ENCODE data around the gene TGFBR3. TPM values are rescaled to one million over a fixed set of nuclear protein-coding genes. Genes with fewer than 3 reads are reported as not detected.
A peak's percentile ranks its signal among the peaks of the same experiment; 100 is the strongest.

Gene TGFBR3
- total RNA-seq, 1 experiment from 2014 or later: 14.5 TPM

- H3K27ac ChIP-seq (ENCODE audit: low read length): no peak overlapping the region
- POLR2A ChIA-PET: interaction anchor here (0.6 kb wide), 1 partner anchor 35 kb away, joined by 3 read pairs; no protein-coding TSS in a partner anchor
- H3K9me3 ChIP-seq (ENCODE audit: control insufficient read depth, insufficient read depth, low read depth, low read length): no peaks in the 10 kb centered on the region
- no peak overlapping the region for H3K4me3 ChIP-seq (ENCODE audit: low read depth in 2 of 2, low read length in 2 of 2)
- no TSS peak for BruUV-seq (replicated peaks)
- no peaks in the 10 kb centered on the region for H3K27me3 ChIP-seq (ENCODE audit: control insufficient read depth, insufficient read depth, low read length)
- DNase-seq (ENCODE audit: low read depth, low spot score) (no peak), ATAC-seq (no peak)
- 0 out of 2 replicates have a peak, but pooled peaks cover 3% of the 10 kb centered on the region for H3K4me1 ChIP-seq (ENCODE audit: control insufficient read depth, insufficient read depth, low read length)
- CTCF ChIA-PET: interaction anchor here (0.7 kb wide), 1 partner anchor 29 kb away, joined by 5 read pairs; no protein-coding TSS in a partner anchor
- TF ChIP-seq SIN3A (IDR thresholded peaks at IDR 0.05; ENCODE audit: borderline replicate concordance, insufficient read depth, low read depth, low read length): no peak
- TF ChIP-seq POLR2AphosphoS5 (IDR thresholded peaks at IDR 0.05; ENCODE audit: low read depth, low read length): no peak
- no peak for TF ChIP-seq TCF7L2 (IDR thresholded peaks at IDR 0.05; ENCODE audit: low read depth, low read length)
- no peak for TF ChIP-seq REST (IDR thresholded peaks at IDR 0.05; ENCODE audit: insufficient read depth in 1 of 2, low read depth in 2 of 2, low read length in 1 of 2)
- intact Hi-C loops (cut with micrococcal nuclease; ENCODE audit: unreplicated experiment) (no loop called here), in situ Hi-C loops (cut with HindIII; ENCODE audit: low pct_unique_long_range_greater_than_20kb, low sequenced_read_pairs) (no loop called here)
- H3K36me3 ChIP-seq (ENCODE audit: control insufficient read depth, insufficient read depth, low read length): no peaks in the 10 kb centered on the region
Measured at GRCh38 chr1:91765880-91766443, 120.0 kb downstream of the TGFBR3 start.

- peak overlapping the region; percentile 12; the same call in 1 of the 2 replicates for H3K27ac ChIP-seq (ENCODE audit: low read length)
- no TSS peak for BruUV-seq (replicated peaks)
- in situ Hi-C loops (cut with HindIII; ENCODE audit: low pct_unique_long_range_greater_than_20kb, low sequenced_read_pairs) (no loop called here), intact Hi-C loops (cut with micrococcal nuclease; ENCODE audit: unreplicated experiment) (no loop called here)
- DNase-seq (ENCODE audit: low read depth, low spot score): no peak
- H3K4me1 ChIP-seq (ENCODE audit: control insufficient read depth, insufficient read depth, low read length): 0 out of 2 replicates have a peak, but pooled peaks cover 3% of the 10 kb centered on the region
- TF ChIP-seq REST (IDR thresholded peaks at IDR 0.05; ENCODE audit: insufficient read depth in 1 of 2, low read depth in 2 of 2, low read length in 1 of 2): no peak
- TF ChIP-seq TCF7L2 (IDR thresholded peaks at IDR 0.05; ENCODE audit: low read depth, low read length): no peak
- TF ChIP-seq SIN3A (IDR thresholded peaks at IDR 0.05; ENCODE audit: borderline replicate concordance, insufficient read depth, low read depth, low read length): no peak
- no peak for TF ChIP-seq CTCF (IDR thresholded peaks at IDR 0.05)
- TF ChIP-seq POLR2AphosphoS5 (IDR thresholded peaks at IDR 0.05; ENCODE audit: low read depth, low read length): no peak
- H3K27me3 ChIP-seq (ENCODE audit: control insufficient read depth, insufficient read depth, low read length): no peaks in the 10 kb centered on the region
- CTCF ChIA-PET: no interaction called here
- H3K4me3 ChIP-seq (ENCODE audit: low read depth in 2 of 2, low read length in 2 of 2): no peak overlapping the region
- no peaks in the 10 kb centered on the region for H3K9me3 ChIP-seq (ENCODE audit: control insufficient read depth, insufficient read depth, low read depth, low read length)
- no peak for ATAC-seq
- no peaks in the 10 kb centered on the region for H3K36me3 ChIP-seq (ENCODE audit: control insufficient read depth, insufficient read depth, low read length)
- POLR2A ChIA-PET: no interaction called here
Measured at GRCh38 chr1:91765293-91765692, 120.7 kb downstream of the TGFBR3 start.

Data from Panc1 (cell line).